ENCODE data around the gene CGRRF1.

CGRRF1 gene

GRCh38 chr14:54577494-54577893, 67.8 kb downstream of the CGRRF1 start:
- no peak overlapping the region for H3K4me3 ChIP-seq (replicated peaks in 1 of 2; ENCODE audit: low read depth in 2 of 2, low read length in 2 of 2)
- TF ChIP-seq CTCF (IDR thresholded peaks at IDR 0.05; ENCODE audit: low read depth, low read length) = no peak
- DNase-seq (ENCODE audit: low read depth in 2 of 2) = no peak

GRCh38 chr14:54577977-54578376, 68.3 kb downstream of the CGRRF1 start:
- H3K4me3 ChIP-seq (replicated peaks in 1 of 2; ENCODE audit: low read depth in 2 of 2, low read length in 2 of 2) = no peak overlapping the region
- TF ChIP-seq CTCF (IDR thresholded peaks at IDR 0.05; ENCODE audit: low read depth, low read length) = no peak
- DNase-seq (ENCODE audit: low read depth in 2 of 2) = peak in 1 of 2 donors; percentile 36

- no peak overlapping the region for H3K4me3 ChIP-seq (replicated peaks in 1 of 2; ENCODE audit: low read depth in 2 of 2, low read length in 2 of 2)
- peak; percentile 66 to 74 for DNase-seq (ENCODE audit: low read depth in 2 of 2)
- no peak for TF ChIP-seq CTCF (IDR thresholded peaks at IDR 0.05; ENCODE audit: low read depth, low read length)
Observed at GRCh38 chr14:54579621-54580020, 69.9 kb downstream of the CGRRF1 start.

- no peak for TF ChIP-seq CTCF (IDR thresholded peaks at IDR 0.05; ENCODE audit: low read depth, low read length)
- no peak for DNase-seq (ENCODE audit: low read depth in 2 of 2)
- H3K4me3 ChIP-seq (replicated peaks in 1 of 2; ENCODE audit: low read depth in 2 of 2, low read length in 2 of 2) = no peak overlapping the region
Observed at GRCh38 chr14:54580933-54581332, 71.2 kb downstream of the CGRRF1 start.

- no peak overlapping the region for H3K4me3 ChIP-seq (replicated peaks in 1 of 2; ENCODE audit: low read depth in 2 of 2, low read length in 2 of 2)
- TF ChIP-seq CTCF (IDR thresholded peaks at IDR 0.05; ENCODE audit: low read depth, low read length) = no peak
- DNase-seq (ENCODE audit: low read depth in 2 of 2) = no peak
Observed at GRCh38 chr14:54582334-54582733, 72.6 kb downstream of the CGRRF1 start.

- no peak for TF ChIP-seq CTCF (IDR thresholded peaks at IDR 0.05; ENCODE audit: low read depth, low read length)
- no peak overlapping the region for H3K4me3 ChIP-seq (replicated peaks in 1 of 2; ENCODE audit: low read depth in 2 of 2, low read length in 2 of 2)
- no peak for DNase-seq (ENCODE audit: low read depth in 2 of 2)
Observed at GRCh38 chr14:54584097-54584496, 74.4 kb downstream of the CGRRF1 start.

- no peak overlapping the region for H3K4me3 ChIP-seq (replicated peaks in 1 of 2; ENCODE audit: low read depth in 2 of 2, low read length in 2 of 2)
- no peak for TF ChIP-seq CTCF (IDR thresholded peaks at IDR 0.05; ENCODE audit: low read depth, low read length)
- no peak for DNase-seq (ENCODE audit: low read depth in 2 of 2)
Observed at GRCh38 chr14:54585214-54585613, 75.5 kb downstream of the CGRRF1 start.
